Bronchial epithelial cell (primary cell): Measurements from ENCODE around the gene LAMTOR4. TPM values are rescaled to one million over a fixed set of nuclear protein-coding genes. Genes with fewer than 3 reads are reported as not detected.
"Not testable (repeated sequence)": the region's sequence is repeated elsewhere in the genome, so short reads cannot be mapped to it uniquely, and the experiment has no call there.

ENCODE experiments used
- DNase-seq: peaks from one replicate; pipeline ENCODE4 v3.0.0-alpha.2; 2010; ENCODE audit warnings: low read depth
- FAIRE-seq: peaks from 2 replicates; lab custom pipeline; 2011; peaks lifted over from hg19 to GRCh38; lab: Jason Lieb, UNC
- H3K27me3 ChIP-seq: 2 replicates; pipeline ENCODE4 v1.5.1; 2011; ENCODE audit warnings: low read length; ENCODE audit not compliant: control insufficient read depth, insufficient read depth
- H3K36me3 ChIP-seq: 2 replicates; pipeline ENCODE4 v1.5.1; 2011; ENCODE audit warnings: low read length; ENCODE audit not compliant: control insufficient read depth, insufficient read depth
- H3K4me3 ChIP-seq: 2 replicates; pipeline ENCODE4 v1.5.1; 2011; ENCODE audit warnings: mild to moderate bottlenecking, low read depth, low read length, control low read depth
- total RNA-seq: library from RNA; depleted of rRNA; stranded (reverse); fragments of >200 nt; gene quantifications from 2 replicates; pipeline ENCODE4 v1.2.1, GENCODE V29; 2014
- TF ChIP-seq, protein P1 (sequence below): IDR thresholded peaks from 2 replicates; pipeline ENCODE4 v1.5.1; 2011; ENCODE audit warnings: mild to moderate bottlenecking, moderate library complexity, low read length, control low read depth, inconsistent platforms; ENCODE audit not compliant: insufficient read depth, severe bottlenecking

LAMTOR4 gene
- total RNA-seq, 1 donor from 2014 or later: 82.7 TPM

- no peak for DNase-seq
- TF ChIP-seq, protein P1, sequence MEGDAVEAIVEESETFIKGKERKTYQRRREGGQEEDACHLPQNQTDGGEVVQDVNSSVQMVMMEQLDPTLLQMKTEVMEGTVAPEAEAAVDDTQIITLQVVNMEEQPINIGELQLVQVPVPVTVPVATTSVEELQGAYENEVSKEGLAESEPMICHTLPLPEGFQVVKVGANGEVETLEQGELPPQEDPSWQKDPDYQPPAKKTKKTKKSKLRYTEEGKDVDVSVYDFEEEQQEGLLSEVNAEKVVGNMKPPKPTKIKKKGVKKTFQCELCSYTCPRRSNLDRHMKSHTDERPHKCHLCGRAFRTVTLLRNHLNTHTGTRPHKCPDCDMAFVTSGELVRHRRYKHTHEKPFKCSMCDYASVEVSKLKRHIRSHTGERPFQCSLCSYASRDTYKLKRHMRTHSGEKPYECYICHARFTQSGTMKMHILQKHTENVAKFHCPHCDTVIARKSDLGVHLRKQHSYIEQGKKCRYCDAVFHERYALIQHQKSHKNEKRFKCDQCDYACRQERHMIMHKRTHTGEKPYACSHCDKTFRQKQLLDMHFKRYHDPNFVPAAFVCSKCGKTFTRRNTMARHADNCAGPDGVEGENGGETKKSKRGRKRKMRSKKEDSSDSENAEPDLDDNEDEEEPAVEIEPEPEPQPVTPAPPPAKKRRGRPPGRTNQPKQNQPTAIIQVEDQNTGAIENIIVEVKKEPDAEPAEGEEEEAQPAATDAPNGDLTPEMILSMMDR: no peak
- no peak for FAIRE-seq
- Histone ChIP-seq H3K4me3 (no peak overlapping the region), H3K36me3 (no peaks in the 10 kb centered on the region), H3K27me3 (no peaks in the 10 kb centered on the region)
Observed at GRCh38 chr7:100195222-100195621, 46.5 kb downstream of the LAMTOR4 start.

GRCh38 chr7:100195901-100196322 lies 47.2 kb downstream of the LAMTOR4 start:
- not testable (repeated sequence) for H3K27me3 ChIP-seq, FAIRE-seq, DNase-seq, H3K36me3 ChIP-seq, H3K4me3 ChIP-seq

- Histone ChIP-seq H3K27me3 (peaks cover 5% of the 10 kb centered on the region), H3K4me3 (no peak overlapping the region), H3K36me3 (no peaks in the 10 kb centered on the region)
- FAIRE-seq: no peak
- DNase-seq: no peak
- TF ChIP-seq, protein P1: no peak
Observed at GRCh38 chr7:100198266-100198665, 49.5 kb downstream of the LAMTOR4 start.

GRCh38 chr7:100200693-100201092 lies 52.0 kb downstream of the LAMTOR4 start:
- Histone ChIP-seq H3K4me3 (no peak overlapping the region), H3K36me3 (no peaks in the 10 kb centered on the region), H3K27me3 (peaks cover 5% of the 10 kb centered on the region)
- TF ChIP-seq, protein P1: no peak
- FAIRE-seq (no peak), DNase-seq (no peak)

Other genes with a start within 250 kb of the LAMTOR4 start
- gene TRIM4, start 229.4 kb upstream of the LAMTOR4 start, total RNA-seq: 17.1 and 20.7 TPM in 2 replicates
- gene GJC3, start 219.3 kb upstream of the LAMTOR4 start, total RNA-seq: not detected in 2 replicates
- 1.2 and 1.6 TPM in 2 replicates for gene AZGP1, start 172.9 kb upstream of the LAMTOR4 start, total RNA-seq
- gene ZKSCAN1, start 133.3 kb upstream of the LAMTOR4 start, total RNA-seq: 25.0 and 33.2 TPM in 2 replicates
- gene ZSCAN21, start 99.1 kb upstream of the LAMTOR4 start, total RNA-seq: 9.6 and 11.6 TPM in 2 replicates
- gene ZNF3, start 67.2 kb upstream of the LAMTOR4 start, total RNA-seq: 13.6 and 21.1 TPM in 2 replicates
- gene COPS6, start 59.9 kb upstream of the LAMTOR4 start, total RNA-seq: 60.0 and 77.6 TPM in 2 replicates
- gene MCM7, start 47.5 kb upstream of the LAMTOR4 start, total RNA-seq: 15.9 and 46.1 TPM in 2 replicates
- 13.3 and 22.6 TPM in 2 replicates for gene AP4M1, start 47.3 kb upstream of the LAMTOR4 start, total RNA-seq
- gene TAF6, start 29.6 kb upstream of the LAMTOR4 start, total RNA-seq: 16.9 and 22.9 TPM in 2 replicates
- gene CNPY4, start 29.3 kb upstream of the LAMTOR4 start, total RNA-seq: 2.4 and 2.9 TPM in 2 replicates
- 1.2 and 1.6 TPM in 2 replicates for gene MBLAC1, start 22.0 kb upstream of the LAMTOR4 start, total RNA-seq
- gene TRAPPC14, start 9.8 kb downstream of the LAMTOR4 start, total RNA-seq: 3.4 and 5.5 TPM in 2 replicates
- gene GAL3ST4, start 19.7 kb downstream of the LAMTOR4 start, total RNA-seq: under 0.01 and 0.51 TPM in 2 replicates
- gene GPC2, start 28.5 kb downstream of the LAMTOR4 start, total RNA-seq: 1.0 and 1.3 TPM in 2 replicates
- under 0.01 and 0.13 TPM in 2 replicates for gene STAG3, start 29.0 kb downstream of the LAMTOR4 start, total RNA-seq
- not detected in 2 replicates for gene PVRIG, start 71.0 kb downstream of the LAMTOR4 start, total RNA-seq
- not detected in 2 replicates for gene SPDYE3, start 158.8 kb downstream of the LAMTOR4 start, total RNA-seq
- 5.5 and 7.8 TPM in 2 replicates for gene PILRB, start 209.2 kb downstream of the LAMTOR4 start, total RNA-seq
- gene PILRA, start 224.6 kb downstream of the LAMTOR4 start, total RNA-seq: 0.13 TPM in 1 of 2 replicates, not detected in the other